T47D (cell line): Measurements from ENCODE around the gene POU2F2.

Experiments used
- DNase-seq, 2 experiments: peaks; one replicate each; pipeline versions ENCODE4 v3.0.0 to v3.0.0-alpha.2; 2011 to 2012; ENCODE audit warnings: low read depth in 1 of 2, low spot score in 1 of 2
- JUND ChIP-seq: IDR thresholded peaks from 2 replicates; pipeline ENCODE4 v1.6.1; 2012; ENCODE audit warnings: low read depth
- in situ Hi-C: cut with HindIII; loops from 2 replicates; pipeline ENCODE4 v1.10.0; 2016; ENCODE audit warnings: low sequenced_read_pairs, low pct_unique_long_range_greater_than_20kb

Gene POU2F2

GRCh38 chr19:42132030-42132628 lies at the start of gene POU2F2:
Gene POU2F2, minus strand, starts transcription at chr19:42132446. Its CDS starts 35 bp downstream, at chr19:42132411.
- in situ Hi-C loops, result no loop called here
- DNase-seq, result no peak

DNA sequence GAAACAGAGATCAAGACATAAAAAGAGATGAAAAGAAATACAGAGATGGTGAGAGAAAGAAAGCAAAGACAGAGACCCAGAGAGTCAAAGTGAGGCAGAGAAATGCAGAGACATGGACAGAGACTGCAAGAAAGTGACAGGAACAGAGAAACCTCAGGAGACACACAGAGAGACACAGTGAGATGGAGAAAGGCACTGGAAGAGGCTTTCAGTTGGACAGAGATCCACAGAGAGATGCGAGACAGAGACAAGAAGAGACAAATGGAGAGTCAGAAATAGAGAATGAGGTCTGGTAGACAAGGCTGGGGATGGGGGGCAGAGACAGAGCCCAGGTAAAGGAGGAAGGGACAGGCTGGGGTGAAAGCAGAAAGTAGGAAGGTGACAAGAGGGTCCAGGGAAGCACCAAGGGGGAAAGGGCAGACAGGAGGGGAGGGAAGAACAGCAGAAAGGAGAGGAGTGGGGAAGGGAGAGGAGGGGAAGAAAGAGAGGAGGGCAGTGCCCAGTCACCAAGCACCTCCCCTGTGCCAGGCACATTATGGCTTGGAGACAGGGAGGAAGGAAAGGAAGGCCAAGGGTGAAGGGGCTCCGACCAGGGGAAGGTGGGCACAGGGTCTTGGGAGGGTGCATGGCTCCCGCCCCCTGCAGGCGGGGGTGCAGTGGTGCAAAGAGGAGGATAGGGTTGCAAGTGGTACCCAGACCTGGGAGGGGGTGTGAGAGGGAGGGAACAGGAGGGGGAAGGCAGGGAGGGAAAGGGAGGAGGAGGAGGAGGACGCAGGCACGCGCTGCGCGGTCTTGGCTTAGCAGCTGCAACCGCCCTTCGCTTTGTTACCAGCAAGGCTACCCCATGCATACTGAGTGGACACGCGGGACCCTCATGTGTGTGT lies 46.8 kb upstream of the POU2F2 start:
- DNase-seq, result no peak
- in situ Hi-C loops, result no loop called here
- no peak for TF ChIP-seq JUND

More at GRCh38 chr19:42132030-42132628, at the start of gene POU2F2:
- no peak for TF ChIP-seq JUND

DNA sequence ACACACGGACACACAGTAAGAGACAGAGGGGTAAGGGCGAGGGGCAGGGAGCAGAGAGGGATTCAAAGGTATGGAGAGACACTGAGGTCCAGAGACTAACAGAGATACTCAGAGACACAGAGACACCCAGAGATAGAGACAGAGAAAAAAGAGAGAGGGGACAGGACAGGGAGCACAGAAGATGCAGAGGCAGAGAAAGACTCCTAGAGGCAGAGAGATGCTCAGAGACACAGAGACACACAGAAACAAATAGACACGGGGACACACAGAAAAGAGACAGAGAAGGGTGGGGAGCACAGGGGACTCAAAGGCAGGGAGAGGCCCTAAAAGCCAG lies 45.4 kb upstream of the POU2F2 start:
- no peak for TF ChIP-seq JUND
- in situ Hi-C loops, result no loop called here
- no peak for DNase-seq

- in situ Hi-C loops, result no loop called here
- peak; percentile 63 to 67 for DNase-seq
Measured at GRCh38 chr19:42176990-42177685, 44.9 kb upstream of the POU2F2 start.

GRCh38 chr19:42176649-42176989 lies 44.4 kb upstream of the POU2F2 start:
- DNase-seq, result peak in 1 of 2 experiments; percentile 25
- in situ Hi-C loops, result no loop called here
- TF ChIP-seq JUND, result no peak

More at GRCh38 chr19:42176990-42177685, 44.9 kb upstream of the POU2F2 start:
- no peak for TF ChIP-seq JUND

DNA sequence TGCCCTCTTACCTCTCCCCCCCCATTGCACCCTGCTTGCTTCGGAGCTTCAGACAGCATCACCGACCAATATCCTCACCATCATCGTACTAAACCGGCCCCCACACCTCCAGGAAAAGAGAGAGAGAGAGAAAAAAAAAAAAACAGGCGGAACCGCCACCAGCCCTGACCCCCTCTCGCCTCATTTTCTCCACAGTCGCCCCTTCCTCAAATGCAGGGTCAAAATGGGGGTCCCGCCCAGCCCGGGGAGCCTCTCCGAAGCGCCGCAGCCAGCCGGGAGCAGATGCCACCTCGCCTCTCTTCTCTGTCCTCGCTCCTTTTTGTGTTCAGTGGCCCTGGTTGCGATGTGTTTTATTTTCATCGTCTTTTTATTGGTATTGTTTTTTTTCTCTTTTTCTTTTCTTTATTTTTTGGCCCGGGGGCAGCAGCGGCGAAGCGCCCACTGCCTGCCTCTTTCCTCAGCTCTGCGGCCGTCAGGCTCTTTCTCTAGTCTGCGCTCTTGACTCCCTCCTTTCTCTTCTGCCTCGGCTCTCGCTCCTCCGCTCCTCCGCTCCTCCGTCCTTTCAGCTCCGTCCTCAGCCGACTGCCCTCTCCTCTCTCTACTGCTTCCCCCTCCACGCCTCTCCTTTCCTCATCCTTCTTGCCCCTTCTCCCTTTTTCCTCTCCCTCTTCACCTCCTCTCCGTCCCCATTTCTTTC lies 43.9 kb upstream of the POU2F2 start:
- no peak for TF ChIP-seq JUND
- no peak for DNase-seq
- in situ Hi-C loops, result no loop called here

DNA sequence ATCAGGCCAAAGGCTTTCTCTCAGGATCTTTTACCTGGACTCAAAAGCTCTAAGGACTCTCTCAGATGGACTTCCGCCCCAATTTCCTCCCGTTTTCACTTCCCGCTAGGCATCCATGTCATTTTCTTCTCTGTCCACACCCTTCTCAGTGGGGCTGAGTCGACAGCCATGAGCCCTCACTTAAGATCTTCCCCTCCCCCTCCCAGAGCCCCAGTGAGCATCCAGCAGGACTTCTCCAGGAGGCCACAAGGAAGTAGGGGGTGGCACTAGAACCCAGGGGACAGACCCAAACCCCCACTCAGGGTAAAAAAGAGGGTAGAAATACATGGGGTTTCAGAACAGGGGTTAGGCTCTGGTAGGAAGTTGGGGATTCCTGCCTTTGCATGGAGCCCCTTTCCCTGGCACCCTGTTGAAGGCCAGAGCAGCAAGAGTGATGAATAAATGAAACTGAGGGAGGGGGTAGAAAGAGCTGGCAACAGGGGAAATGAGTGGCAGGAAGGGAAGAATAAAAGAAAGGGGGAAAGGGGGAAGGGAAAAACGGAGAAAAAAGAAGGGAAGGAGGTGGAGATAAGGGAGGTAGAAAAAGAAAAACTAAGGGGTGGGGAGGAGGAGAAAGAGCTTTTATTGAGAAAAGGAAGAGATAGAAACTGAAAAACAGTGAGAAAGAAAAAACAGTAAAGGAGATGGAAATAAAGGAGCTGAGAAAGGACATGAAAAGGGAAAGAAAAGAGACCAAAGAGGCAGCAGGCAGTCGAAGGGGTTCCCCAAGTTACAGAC lies 42.9 kb upstream of the POU2F2 start:
- DNase-seq, result no peak
- in situ Hi-C loops, result no loop called here
- no peak for TF ChIP-seq JUND

DNA sequence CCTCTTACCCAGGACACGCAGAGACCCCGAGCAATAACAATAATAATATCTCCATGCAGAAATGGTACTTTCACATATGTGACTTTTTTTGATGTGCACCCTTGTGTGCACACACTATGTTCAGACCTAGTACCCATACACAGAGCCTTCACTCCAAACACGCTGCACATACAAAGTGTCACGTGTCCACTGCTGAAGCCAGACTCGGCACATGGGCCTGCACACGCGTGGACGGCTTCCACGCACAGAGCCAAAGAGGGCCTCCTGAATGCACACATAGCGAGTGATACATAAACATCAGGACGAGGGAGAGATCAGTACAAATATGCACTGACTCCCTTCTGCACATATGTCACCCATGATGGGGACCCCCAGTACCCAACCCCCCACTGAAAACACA lies 41.9 kb upstream of the POU2F2 start:
- in situ Hi-C loops, result no loop called here
- TF ChIP-seq JUND, result no peak
- no peak for DNase-seq

- no peak for TF ChIP-seq JUND
- in situ Hi-C loops, result no loop called here
- DNase-seq, result no peak
Measured at GRCh38 chr19:42173695-42174094, 41.4 kb upstream of the POU2F2 start.

GRCh38 chr19:42172261-42172660 lies 40.0 kb upstream of the POU2F2 start:
- no peak for DNase-seq
- no peak for TF ChIP-seq JUND

GRCh38 chr19:42170715-42171114 lies 38.5 kb upstream of the POU2F2 start:
- in situ Hi-C loops, result no loop called here
- DNase-seq, result no peak
- TF ChIP-seq JUND, result no peak

More at GRCh38 chr19:42172261-42172660, 40.0 kb upstream of the POU2F2 start:
- in situ Hi-C loops, result no loop called here
